HCT116 (cell line): ENCODE results near the gene THSD7A.

ENCODE experiments used
- EZH2 ChIP-seq: fragments of 200-600 bp; sonication (generic); IDR thresholded peaks from 2 replicates; pipeline ENCODE4 v1.6.1; 2017; ENCODE audit warnings: antibody characterized with exemption, mixed run types
- POLR2A ChIP-seq: IDR thresholded peaks from 2 replicates; pipeline ENCODE4 v1.7.0; 2011; ENCODE audit warnings: borderline replicate concordance; ENCODE audit not compliant: insufficient read depth, insufficient read length; ENCODE audit errors: extremely low read depth
- RAD21 ChIP-seq: IDR thresholded peaks from 2 replicates; pipeline ENCODE4 v1.6.1; 2012; ENCODE audit warnings: low read depth, mild to moderate bottlenecking

DNA sequence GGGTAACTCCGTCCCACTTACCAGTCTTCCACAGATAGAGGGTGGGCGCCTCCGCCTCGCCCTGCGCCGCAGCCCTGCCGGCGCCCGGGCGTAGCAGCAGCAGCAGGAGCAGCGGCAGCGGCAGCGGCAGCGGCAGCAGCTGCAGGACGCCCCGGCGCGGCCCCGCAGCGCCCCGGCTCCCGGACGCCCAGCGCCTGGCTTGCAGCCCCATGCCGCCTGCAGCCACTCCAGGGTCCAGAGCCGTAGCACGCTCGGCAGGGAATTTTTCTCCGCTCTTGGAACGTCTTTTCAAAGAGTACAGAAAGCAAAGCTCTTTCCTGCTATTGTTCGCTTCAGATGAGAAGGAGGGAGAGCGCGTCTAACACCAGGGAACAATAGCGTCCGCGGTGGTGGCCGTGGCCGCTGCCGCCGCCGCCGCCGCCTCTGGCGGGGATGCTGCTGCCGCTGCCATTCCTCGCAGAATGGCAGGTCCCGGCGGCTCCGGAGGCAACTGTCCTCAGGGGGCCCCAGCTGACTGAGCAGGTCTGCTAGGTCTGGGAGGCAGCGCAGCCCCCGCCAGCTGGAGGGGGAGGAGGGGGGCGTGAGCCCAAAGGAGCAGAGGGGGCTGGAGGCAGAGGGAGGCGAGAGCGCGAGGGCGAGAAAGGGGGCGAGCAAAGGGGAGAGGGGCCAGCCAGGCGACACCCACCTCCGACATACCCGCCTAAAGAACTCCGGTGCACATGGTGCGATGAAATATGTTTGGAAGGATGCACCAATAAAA lies at the start of gene THSD7A:
- no peak for TF ChIP-seq EZH2
- no peak for TF ChIP-seq POLR2A
- TF ChIP-seq RAD21 = peak; percentile 19
